Progenitor cell of endocrine pancreas (in vitro differentiated cells): Measurements from ENCODE around the gene CD34. TPM values are rescaled to one million over a fixed set of nuclear protein-coding genes. Genes with fewer than 3 reads are reported as not detected.

Source experiments
- DNase-seq: peaks from one replicate; pipeline ENCODE4 v3.0.0; 2021; ENCODE audit warnings: low spot score; ENCODE audit not compliant: unreplicated experiment
- H3K27ac Mint-ChIP-seq: 2 replicates; pipeline ENCODE4 v1.8.0; 2021; ENCODE audit warnings: mild to moderate bottlenecking, moderate library complexity, mixed read lengths
- H3K27me3 Mint-ChIP-seq: 2 replicates; pipeline ENCODE4 v1.8.0; 2021; ENCODE audit warnings: mixed read lengths
- H3K36me3 Mint-ChIP-seq: 2 replicates; pipeline ENCODE4 v1.8.0; 2022; ENCODE audit warnings: mixed read lengths; ENCODE audit not compliant: insufficient read depth
- H3K4me1 Mint-ChIP-seq: 2 replicates; pipeline ENCODE4 v1.8.0; 2021; ENCODE audit warnings: low read depth, mixed read lengths
- H3K4me3 Mint-ChIP-seq: 2 replicates; pipeline ENCODE4 v1.8.0; 2021; ENCODE audit warnings: low read depth, mild to moderate bottlenecking, moderate library complexity, mixed read lengths
- H3K9me3 Mint-ChIP-seq: 2 replicates; pipeline ENCODE4 v1.8.0; 2021; ENCODE audit warnings: low read depth, mixed read lengths
- total RNA-seq: library from RNA; stranded (reverse); gene quantifications from 2 replicates; pipeline ENCODE4 v1.2.1, GENCODE V29; 2021
- TF ChIP-seq, protein P1 (sequence below): fragments of 200-600 bp; sonication (generic); IDR thresholded peaks from one replicate; pipeline ENCODE4 v1.5.0; 2021; ENCODE audit warnings: antibody characterized with exemption, mild to moderate bottlenecking; ENCODE audit not compliant: unreplicated experiment

The CD34 gene
- total RNA-seq, 1 donor from 2014 or later: 0.07 TPM

DNA sequence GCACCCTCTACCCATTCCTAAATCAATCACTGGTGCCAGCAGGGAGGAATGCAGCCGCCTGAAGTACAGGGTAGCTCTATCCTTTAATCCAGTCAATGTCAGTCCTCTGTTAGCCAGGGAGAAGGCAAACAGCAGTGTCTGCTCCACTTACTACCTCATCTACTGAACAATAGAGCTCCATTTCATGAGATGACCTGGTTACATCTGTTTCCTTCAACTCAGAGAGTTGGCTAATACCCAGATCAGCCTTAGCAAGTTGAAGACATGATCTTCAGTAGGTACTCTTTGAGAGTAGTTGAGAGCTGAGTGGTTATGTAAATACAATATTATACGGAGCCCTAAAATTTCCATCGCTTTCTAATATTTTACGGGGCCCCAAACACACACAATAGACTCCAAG is 46.1 kb upstream of the CD34 start:
- Mint-ChIP-seq H3K27ac (no peak overlapping the region), H3K4me3 (no peak overlapping the region), H3K4me1 (no peaks in the 10 kb centered on the region), H3K9me3 (peaks cover 3% of the 10 kb centered on the region), H3K36me3 (peaks cover 1% of the 10 kb centered on the region), H3K27me3 (peaks cover 69% of the 10 kb centered on the region)
- TF ChIP-seq, protein P1, sequence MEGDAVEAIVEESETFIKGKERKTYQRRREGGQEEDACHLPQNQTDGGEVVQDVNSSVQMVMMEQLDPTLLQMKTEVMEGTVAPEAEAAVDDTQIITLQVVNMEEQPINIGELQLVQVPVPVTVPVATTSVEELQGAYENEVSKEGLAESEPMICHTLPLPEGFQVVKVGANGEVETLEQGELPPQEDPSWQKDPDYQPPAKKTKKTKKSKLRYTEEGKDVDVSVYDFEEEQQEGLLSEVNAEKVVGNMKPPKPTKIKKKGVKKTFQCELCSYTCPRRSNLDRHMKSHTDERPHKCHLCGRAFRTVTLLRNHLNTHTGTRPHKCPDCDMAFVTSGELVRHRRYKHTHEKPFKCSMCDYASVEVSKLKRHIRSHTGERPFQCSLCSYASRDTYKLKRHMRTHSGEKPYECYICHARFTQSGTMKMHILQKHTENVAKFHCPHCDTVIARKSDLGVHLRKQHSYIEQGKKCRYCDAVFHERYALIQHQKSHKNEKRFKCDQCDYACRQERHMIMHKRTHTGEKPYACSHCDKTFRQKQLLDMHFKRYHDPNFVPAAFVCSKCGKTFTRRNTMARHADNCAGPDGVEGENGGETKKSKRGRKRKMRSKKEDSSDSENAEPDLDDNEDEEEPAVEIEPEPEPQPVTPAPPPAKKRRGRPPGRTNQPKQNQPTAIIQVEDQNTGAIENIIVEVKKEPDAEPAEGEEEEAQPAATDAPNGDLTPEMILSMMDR: no peak
- DNase-seq: no peak

DNA sequence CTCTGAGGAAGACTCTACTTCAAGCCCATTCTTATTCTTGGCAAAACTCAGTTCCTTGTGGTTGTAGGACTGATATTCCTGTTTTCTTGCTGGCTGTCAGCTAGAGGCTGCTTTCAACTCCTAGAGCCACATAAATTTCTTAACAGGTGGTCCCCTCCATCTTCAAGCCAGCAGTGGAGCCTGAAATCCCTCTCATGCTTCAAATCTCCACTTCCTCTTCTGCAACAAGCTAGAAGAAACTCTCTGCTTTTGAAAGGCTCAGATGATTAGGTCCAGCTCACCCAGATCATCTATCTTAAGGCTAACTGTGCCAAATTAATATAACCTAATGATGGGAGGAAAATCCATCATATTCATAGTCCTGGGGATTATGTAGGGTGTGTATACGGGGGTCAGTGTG is 43.2 kb upstream of the CD34 start:
- H3K4me1 Mint-ChIP-seq: no peaks in the 10 kb centered on the region
- no peak overlapping the region for H3K4me3 Mint-ChIP-seq
- H3K9me3 Mint-ChIP-seq: peaks cover 3% of the 10 kb centered on the region
- H3K36me3 Mint-ChIP-seq: peaks cover 1% of the 10 kb centered on the region
- peaks cover 48% of the 10 kb centered on the region for H3K27me3 Mint-ChIP-seq
- no peak overlapping the region for H3K27ac Mint-ChIP-seq
- TF ChIP-seq, protein P1: no peak
- no peak for DNase-seq

DNA sequence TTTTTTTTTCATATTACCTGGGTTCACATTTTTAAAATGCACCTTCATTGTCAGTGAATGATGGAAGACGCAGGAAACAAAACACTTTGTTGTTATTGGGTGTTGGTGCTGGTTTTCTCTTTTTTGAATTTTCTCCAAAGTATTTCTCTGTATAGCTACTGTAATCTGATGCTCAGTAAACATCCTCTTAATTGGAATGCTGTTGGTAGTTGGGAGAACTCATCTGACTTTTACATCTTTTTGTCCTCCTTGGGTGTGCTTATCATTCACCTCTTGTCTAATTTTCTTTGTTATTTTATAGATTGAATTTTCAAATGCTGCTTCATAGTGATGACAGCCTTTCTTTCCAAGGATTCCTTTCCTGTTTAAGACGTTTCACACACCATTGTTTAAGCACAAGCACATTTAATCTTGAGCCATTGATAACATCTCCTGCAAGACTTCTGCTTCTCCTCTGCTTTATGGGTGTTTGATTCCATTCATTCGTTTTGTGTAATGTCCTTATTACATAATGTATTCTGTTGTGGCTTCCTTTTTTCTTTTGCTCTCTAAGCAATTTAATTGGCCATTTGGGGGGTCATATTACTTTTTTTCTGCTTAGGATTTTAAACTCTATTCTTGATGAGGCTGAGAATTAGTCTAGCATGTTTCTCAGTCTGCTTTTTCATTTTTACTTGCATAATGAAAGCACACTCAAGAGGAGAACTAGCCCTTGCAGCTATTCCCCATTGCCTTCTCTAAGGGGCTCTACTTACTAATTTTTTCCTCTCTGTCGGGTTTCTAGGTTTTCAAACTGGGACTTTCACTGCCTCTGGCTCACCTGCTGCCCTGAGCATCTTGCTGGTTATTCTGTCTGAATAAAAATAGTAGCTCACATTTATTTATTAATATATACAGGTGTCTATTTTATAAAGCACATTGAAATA is 42.0 kb upstream of the CD34 start:
- Mint-ChIP-seq H3K4me3 (no peak overlapping the region), H3K9me3 (peaks cover 3% of the 10 kb centered on the region), H3K27me3 (peaks cover 36% of the 10 kb centered on the region), H3K36me3 (peaks cover 1% of the 10 kb centered on the region), H3K4me1 (no peaks in the 10 kb centered on the region), H3K27ac (no peak overlapping the region)
- TF ChIP-seq, protein P1: no peak
- no peak for DNase-seq

DNA sequence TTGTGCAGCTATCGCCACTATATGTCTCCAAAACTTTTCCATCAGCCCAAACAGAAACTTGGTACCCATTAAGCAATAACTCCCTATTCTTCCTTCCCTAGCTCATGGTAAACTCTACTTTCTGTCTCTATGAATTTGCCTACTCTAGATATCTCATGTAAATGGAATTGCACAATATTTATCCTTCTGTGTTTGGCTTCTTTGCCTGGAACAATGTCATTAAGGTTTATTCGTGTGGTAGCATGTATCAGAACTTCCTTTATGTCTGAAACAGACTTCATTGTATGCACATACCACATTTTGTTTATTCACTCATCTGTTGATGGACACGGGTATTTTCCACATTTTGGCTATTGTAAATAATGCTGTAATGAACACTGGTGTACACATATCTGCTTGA is 40.7 kb upstream of the CD34 start:
- peaks cover under 1% of the 10 kb centered on the region for H3K9me3 Mint-ChIP-seq
- H3K27me3 Mint-ChIP-seq: peaks cover 25% of the 10 kb centered on the region
- DNase-seq: no peak
- H3K27ac Mint-ChIP-seq: no peak overlapping the region
- no peaks in the 10 kb centered on the region for H3K36me3 Mint-ChIP-seq
- H3K4me3 Mint-ChIP-seq: no peak overlapping the region
- no peaks in the 10 kb centered on the region for H3K4me1 Mint-ChIP-seq
- TF ChIP-seq, protein P1: no peak

DNA sequence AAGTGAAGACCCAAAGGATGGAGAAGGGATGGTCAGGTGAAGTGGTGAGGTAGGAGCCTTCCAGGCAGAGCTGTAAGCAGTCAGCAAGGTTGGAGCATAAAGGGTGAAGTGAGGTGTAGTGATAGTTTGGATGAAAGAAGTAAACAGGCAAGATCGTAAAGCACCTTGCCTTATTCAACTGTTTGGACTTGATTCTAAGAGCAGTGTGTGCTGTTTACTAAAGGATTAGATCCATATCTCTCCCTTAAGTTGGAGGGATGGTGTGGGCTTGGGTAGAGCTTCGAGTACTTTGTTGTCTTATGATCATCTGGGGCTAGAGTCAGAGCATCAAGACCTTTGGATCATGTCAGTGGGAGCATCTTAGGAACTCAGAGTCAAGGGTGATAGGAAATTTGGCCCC is 39.8 kb upstream of the CD34 start:
- Mint-ChIP-seq H3K27ac (no peak overlapping the region), H3K9me3 (no peaks in the 10 kb centered on the region), H3K4me3 (no peak overlapping the region), H3K4me1 (no peaks in the 10 kb centered on the region), H3K27me3 (peaks cover 19% of the 10 kb centered on the region), H3K36me3 (no peaks in the 10 kb centered on the region)
- DNase-seq: no peak
- TF ChIP-seq, protein P1: no peak
